GM19463 (cell line): ENCODE measurements around the gene SLC25A13.

ENCODE experiments used
- ATAC-seq: cut with Tn5 transposase; IDR thresholded peaks from one replicate; pipeline ENCODE4 v1.9.1; 2021; ENCODE audit warnings: mild to moderate bottlenecking, moderate library complexity; ENCODE audit not compliant: unreplicated experiment

Gene SLC25A13

DNA sequence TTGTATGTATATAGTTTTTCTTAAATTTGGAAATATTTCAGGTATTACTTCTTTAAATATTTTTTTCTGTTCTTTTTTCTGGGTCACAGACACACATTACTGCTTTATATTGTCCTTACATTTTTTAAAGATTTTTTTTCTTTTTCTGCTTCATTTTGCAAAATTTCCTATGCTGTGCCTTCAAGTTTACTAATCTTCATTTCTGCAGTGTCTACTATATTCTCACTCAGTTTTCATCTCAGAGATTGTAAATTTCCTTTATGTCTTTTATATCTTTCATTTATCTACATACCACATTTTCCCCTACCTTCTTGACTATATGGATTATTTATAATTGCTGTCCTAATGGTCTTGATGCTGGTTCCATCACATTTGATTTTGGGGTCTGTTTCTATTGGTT, 210.5 kb downstream of the SLC25A13 start:
- ATAC-seq: no peak

DNA sequence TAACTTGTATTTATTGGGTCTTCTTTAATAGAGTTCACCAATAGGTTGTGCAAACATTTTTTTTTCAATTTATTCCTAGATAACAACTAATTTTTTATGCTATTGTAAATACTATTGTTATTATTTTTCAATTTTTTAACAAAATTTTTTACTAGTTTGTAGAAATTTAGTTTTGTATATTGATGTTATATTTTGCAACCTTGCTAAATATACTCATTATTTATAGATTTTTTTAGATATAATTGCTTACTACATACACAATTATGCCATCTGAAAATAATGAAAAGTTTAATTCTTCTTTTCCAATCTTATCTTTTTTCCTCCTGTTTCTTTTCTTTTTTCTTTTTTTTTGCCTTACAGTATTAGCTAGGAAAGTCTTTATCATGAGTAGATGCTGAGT, 216.9 kb downstream of the SLC25A13 start:
- no peak for ATAC-seq

DNA sequence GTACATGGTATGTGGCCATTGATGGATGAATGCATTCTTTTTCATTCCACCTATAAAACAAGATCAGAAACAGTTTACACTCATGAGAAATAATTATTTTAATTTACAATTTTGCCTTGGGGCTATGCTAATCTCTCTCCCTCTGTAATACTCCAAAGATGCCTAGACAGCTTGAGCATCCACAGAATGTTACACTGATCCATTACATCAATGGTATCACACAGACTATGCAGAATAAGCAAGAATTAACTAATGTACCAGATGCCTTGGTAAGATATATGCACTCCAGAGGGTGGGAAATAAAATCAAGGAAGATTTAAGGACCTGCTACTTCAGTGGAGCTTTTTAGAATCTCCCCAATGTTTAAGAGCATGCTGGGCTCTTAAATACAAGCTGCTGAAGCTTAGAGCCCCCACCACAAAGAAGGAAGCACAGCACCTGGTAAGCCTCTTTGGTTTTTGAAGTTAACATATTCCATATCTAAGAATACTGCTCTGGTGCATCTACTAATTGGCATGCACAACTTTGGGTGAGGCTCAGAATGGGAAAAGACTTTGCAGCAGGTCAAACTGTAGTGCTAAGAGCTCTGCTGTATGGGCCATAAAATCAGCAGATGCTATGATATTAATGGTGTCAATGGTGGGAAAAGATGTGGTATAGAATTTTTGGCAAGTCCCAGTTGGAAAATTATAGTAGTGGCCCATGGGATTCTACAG, 219.6 kb downstream of the SLC25A13 start:
- ATAC-seq: no peak

DNA sequence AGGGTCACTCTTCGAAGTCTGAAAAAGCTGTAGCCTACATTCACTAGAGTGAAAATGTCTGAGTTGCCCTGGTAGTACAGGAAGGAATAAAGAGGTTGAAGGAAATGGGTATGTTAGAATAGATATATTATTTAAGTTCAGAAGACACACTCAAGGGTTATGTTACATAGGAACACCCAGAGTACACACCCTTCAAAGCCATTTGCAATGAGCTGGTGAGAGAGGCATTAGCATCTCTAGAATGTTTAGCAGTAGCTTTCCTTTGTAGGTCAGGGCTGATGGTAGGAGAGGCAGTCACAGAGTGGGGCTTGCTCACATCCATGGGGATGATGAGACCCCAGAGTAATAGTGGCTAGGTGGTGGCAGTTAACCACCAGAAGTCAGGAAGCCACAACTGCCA, 221.2 kb downstream of the SLC25A13 start:
- no peak for ATAC-seq

DNA sequence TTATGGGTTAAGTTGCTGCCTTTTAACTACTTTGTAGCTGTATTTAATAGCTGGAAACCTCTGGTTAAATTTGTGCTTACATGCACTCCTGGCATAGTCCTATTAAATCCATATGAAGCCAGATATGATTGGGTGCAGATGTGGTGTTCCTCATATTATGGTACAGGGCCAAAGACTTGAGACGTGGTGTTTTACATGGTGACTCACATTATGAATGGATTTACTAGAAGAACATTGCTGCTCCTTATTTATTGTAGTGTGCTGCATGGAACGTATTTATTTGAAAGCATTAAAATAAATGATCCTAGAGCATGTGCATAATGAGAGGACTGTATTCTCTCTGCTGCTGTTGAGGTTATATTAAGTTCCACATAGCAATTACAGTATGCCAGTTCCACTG, 224.1 kb downstream of the SLC25A13 start:
- ATAC-seq: no peak

DNA sequence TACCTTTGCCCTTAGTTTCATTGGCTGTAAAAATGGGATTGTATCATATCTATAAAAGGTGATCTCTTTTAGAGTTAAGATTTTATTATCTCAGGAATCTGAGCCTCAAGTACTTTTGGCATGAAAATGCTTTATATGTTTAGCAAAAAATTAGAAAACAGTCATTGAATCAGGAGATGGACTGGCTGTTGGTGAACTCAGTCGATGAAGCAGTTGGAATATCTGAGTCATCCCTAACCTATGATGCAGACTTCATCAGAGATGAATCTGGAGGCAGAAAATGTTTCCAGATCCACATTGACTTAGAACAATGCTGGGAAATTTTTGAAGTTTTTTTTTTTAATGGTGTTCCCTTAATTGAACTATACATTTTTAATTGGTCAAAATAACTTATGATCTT, 228.5 kb downstream of the SLC25A13 start:
- ATAC-seq: no peak

DNA sequence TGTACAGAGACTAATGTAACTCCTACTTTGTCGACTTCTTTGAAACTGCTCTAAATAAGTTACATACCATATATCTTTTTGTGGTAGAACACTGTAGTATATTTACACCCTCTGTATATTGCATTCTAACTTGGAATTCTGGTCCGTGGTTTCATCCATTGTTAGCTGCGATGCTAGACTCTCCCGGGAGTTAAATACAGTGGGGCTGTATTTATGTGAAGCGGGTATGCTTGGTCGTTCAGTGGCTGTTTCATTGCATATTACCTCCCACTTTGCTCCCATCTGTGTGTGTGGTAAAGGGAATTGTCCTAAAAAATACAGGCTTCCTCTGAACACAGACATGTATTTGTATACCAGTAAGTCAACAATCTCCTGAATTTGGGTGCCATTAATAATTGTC, 231.1 kb downstream of the SLC25A13 start:
- no peak for ATAC-seq

DNA sequence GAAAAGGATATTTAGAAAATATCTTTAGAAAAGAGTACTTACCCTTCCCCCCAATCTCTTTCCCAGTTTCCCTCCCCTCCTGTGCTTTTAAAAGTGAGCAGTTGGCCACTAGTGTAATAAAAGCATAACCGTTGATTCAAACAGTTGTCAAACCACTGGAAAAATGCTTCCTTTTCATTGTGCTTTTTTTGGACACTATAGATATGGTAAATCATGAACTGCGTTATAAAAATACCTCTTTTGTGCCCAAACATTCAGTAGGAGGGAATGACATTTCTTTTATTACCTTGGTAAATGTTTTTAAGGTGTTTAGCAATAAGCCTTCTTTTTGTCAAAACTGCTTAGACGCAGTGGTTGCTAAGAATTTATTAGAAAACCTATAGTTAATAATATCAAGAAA, 232.4 kb downstream of the SLC25A13 start:
- no peak for ATAC-seq

DNA sequence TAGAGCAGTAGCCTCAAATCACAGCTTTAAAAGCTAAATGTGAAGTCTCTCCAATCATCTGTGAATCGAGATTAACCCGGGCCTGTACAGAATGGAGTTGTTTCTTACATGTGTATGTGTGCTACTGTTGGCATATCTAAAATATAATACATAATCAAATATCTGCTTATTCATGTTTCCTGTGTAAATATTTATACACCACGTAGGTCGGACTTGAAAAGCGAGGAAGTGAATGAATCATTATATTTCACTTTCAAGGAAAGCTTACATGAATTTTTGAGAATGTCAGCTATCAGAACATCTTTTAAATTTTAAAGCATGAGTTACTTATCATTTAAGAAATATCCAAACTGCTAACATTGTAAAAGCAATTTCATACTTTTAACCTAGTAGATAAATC, 233.3 kb downstream of the SLC25A13 start:
- no peak for ATAC-seq

DNA sequence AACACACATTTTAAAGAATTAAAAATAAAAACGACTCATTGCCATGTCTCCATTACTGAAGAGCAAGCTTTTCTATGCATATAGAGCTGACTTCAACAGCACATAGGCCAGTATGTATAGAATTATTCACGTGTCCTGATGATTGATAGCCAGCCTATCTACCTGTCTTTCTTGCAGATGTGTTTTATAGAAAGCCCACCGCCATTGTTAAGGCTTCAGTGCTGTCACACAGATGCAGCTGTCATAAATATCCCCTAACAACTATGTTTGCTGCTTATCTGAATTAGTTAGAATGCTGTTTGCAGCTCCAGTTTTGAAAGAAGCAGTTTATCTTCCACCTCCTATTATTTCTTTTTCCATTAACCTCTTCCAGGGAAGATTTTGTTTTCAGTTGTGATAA, 235.9 kb downstream of the SLC25A13 start:
- ATAC-seq: no peak

DNA sequence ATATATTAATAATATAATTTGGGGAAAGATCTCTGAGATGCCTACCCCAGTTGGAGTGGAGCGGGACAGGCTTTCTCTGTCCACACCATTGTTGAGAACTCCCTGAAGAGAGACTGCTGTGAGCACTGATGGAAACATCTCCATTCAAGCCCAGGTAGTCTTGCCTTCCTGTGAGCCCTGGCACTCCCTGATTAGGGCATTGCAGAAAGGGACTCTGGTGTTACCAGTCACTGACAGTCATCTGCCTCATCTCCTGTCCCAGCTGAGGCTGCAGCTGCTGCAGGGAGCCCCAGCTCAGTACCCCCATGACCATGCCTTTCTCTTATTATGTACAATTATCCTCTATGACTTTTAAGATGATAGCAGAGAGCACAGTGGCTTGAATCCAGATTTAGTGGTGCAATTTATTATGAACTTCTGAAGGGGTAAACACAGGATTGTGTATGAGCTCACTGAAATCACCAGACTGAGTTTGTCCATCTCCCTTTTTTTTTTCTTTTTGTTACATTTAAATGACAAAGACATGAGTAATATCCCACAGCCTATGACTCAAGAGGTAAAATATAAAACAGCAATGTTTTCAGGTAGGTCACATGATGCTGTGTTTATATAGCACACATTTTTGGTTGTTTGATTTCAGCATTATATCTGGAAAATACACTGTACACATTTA, 236.9 kb downstream of the SLC25A13 start:
- ATAC-seq: no peak

DNA sequence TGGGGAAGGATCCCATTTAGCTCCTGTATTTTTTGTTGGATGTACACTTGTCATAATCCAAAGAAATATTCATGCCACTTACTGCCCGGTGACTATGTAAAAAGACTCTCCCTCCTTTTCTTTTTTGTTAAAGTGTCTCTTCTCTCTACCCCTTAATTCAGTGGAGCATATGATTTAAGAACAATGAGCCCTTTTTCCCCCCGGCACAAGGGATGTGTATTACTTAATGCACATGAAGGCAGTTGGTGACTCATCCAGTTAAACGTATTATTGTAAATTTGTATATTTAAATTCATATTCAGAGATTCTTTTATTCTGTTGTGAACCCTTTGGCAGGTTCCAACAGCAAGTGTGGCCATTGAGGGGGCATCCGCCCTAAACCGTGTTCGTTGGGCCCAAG, 241.9 kb downstream of the SLC25A13 start:
- ATAC-seq: no peak

DNA sequence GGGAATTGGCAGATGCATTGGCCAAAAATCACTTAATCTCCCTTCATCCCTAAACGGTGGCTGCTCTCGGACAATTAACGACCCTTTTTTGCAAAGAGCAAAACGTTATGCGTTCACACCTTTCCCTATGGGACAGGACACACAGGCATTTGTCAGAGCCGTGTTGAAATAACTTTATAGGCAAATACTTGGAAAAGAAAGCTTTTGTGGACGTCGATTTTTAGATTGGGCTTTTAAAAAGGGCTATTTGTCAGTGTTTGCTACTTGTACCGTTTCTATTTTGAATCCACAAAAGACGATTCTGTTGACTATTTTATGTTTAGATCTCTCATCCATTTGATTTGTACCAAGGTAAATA, 245.6 kb downstream of the SLC25A13 start:
- no peak for ATAC-seq

DNA sequence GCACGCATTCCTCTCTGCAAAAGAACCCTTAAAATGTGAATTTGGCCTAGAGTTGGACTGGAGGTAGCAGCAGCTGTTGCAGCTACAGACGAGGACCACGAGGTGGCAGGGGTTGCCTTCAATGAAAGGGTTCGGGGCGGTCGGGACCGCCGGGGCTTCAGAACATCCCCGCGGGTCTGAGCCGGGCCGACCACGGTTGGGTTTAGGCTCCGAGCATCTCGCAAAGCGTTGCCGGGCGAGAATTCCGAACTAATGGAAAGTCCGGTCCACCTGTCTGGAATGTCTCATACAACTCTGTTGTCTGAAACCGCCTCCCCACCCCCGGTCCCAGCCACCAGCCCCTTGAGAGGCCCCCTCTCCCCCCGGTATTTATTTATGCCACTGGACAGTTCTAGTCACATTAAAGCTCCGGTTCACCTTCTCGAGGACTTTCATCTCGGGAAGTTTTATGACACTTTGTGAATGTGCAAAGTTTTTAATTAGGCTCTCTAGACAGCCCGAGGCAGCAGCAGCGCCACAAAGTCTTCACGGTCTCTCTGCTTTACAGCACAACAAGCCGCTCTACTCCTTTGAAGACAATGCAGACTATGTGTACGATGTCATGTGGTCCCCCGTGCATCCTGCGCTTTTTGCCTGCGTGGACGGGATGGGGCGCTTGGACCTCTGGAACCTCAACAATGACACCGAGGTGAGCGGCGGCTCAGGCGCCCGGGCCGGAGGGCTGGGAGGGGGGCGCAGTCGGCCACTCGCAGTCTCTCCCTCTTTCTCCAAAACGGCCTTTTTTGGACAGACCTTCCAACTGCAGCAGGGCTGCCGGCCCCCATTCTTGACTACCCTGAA, 246.2 kb downstream of the SLC25A13 start:
- peak; percentile 88 for ATAC-seq

DNA sequence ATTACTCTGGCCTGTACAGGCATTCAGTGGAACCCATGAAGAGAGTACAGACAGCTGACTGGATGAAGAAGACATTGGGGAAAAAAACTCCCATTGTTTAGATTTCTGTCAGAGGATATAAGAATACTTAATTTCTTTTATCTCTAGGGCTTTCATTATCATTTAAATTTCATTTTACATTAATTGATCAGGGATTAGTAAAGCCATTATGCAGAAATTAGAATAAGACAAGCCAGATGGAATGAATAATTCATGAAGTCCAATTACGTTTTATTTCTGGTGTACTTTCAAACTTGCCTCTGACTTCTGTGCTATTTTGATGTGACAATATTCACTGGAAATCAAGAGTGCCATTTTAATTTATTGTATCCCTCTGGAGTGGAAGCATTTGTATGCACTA, 247.0 kb downstream of the SLC25A13 start:
- ATAC-seq: no peak
